Measurements from ENCODE around the gene ASIC3. TPM values are rescaled to one million over a fixed set of nuclear protein-coding genes. Genes with fewer than 3 reads are reported as not detected.

Gene ASIC3
- total RNA-seq (2021; fragmentation: NEBNext Ultra II Directional; extraction: Animal tissue kit (Norgen Biotek cat#: 25700)) (1.4 and 1.9 TPM in 2 replicates), polyA plus RNA-seq (2011; rRNA removed) (1.6 and 4.3 TPM in 2 replicates), polyA minus RNA-seq (2011; rRNA and poly(A)+ RNA removed) (0.27 and 0.88 TPM in 2 replicates)
- polyA plus RNA-seq (2011; cell fraction: cytosol; rRNA removed): 2.6 TPM
- polyA plus RNA-seq (2011; cell fraction: nucleus; rRNA removed): 17.4 TPM
- 3.1 to 5.6 TPM (median 4.2 TPM) in 4 replicates for polyA plus RNA-seq (2012, experiment 1 of 2)
- 2.4 TPM for polyA plus RNA-seq (2012, experiment 2 of 2)
- 0.87 TPM for polyA plus RNA-seq (2013, experiment 1 of 2)
- polyA plus RNA-seq (2013, experiment 2 of 2): 0.74 TPM
- 0.73 TPM for polyA minus RNA-seq (2011; cell fraction: cytosol; rRNA and poly(A)+ RNA removed)
- 2.1 TPM for polyA minus RNA-seq (2011; cell fraction: nucleus; rRNA and poly(A)+ RNA removed)
- long read RNA-seq, experiment 1: 0 reads
- long read RNA-seq, experiment 2: 0 reads

DNA sequence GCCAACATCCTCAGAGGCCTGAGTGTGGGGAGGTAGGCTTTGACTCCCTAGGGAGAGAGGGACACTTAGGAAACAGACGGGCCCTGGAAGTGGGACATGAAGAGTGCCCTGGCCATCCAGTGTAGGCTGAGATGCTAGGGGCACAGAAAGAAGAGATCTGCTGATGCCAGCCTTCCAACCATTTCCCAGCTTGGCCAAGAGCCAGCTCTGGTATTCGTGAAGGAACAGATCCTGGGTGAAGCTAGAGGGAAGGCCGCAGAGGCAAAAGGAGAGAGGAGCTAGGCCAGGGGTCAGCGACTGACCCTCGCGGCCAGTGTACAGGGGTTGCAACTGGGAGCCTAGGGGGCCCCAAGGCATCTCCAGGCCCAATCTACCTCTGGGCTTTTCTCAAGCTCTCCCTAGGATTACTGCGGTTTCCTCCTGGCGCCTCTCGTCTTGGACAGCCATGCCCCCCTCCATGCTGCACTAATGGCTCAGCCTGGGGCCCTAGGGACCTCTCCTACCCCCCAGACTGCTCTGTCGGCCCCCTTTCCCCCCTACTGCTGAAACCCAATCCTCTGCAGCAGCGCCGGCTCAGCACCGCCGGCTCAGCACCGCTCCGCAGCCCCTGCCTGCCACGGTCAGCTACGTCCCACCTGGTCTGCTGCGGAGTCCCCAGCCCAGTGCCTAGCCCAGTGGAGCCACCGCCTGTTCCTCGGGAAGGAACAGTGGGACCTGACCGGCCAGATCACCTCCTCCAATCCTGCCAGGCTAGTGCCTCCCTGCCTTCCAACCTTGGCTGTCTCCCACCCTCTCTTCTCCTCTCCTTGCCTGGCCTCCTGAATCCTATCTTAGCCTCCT is at the start of gene ASIC3:
ASIC3 (plus strand) TSS at position 556 of the 840 bp plus-strand sequence. CDS start 355 bp downstream, outside the sequence.
- Histone ChIP-seq H3K79me2 (ENCODE audit: control insufficient read depth in 1 of 2, insufficient read depth in 2 of 2, low read length in 2 of 2) (no peaks in the 10 kb centered on the region), H2AK5ac (ENCODE audit: low read depth, low read length) (no peak within 1 kb of the TSS), H4K5ac (ENCODE audit: insufficient read length, low read depth, low read length) (no peak within 1 kb of the TSS), H3K9me3 (ENCODE audit: insufficient read depth in 2 of 2, low read depth in 1 of 2, low read length in 1 of 2) (no peaks in the 10 kb centered on the region), H3K4me3 (ENCODE audit: extremely low read depth in 1 of 4, insufficient read depth in 2 of 4, low read depth in 3 of 4, low read length in 4 of 4) (no peak within 1 kb of the TSS), H3K23ac (ENCODE audit: insufficient read length) (no peak within 1 kb of the TSS), H3K36me3 (ENCODE audit: control insufficient read depth in 2 of 4, insufficient read depth in 4 of 4, low read length in 3 of 4) (no peaks in the 10 kb centered on the region), H2BK20ac (ENCODE audit: low read length) (no peak within 1 kb of the TSS), H2BK12ac (ENCODE audit: low read depth, low read length) (no peak within 1 kb of the TSS; the same call in 1 of the 2 replicates), H3K56ac (replicated peaks; ENCODE audit: insufficient read length, low read depth, low read length) (no peak within 1 kb of the TSS), H2BK120ac (replicated peaks; ENCODE audit: low read depth, low read length) (no peak within 1 kb of the TSS), H4K8ac (ENCODE audit: extremely low read depth, insufficient read depth, low read length) (no peak within 1 kb of the TSS), H3K9ac (replicated peaks in 1 of 4; ENCODE audit: extremely low read depth in 1 of 4, low read depth in 3 of 4, low read length in 3 of 4) (no peak within 1 kb of the TSS), H2AFZ (ENCODE audit: low read length) (no peak within 1 kb of the TSS), H3K27me3 (replicated peaks in 1 of 4; ENCODE audit: control insufficient read depth in 3 of 4, extremely low read depth in 1 of 4, insufficient read depth in 3 of 4, low read length in 3 of 4) (peaks cover 4 to 33% (median 24%) of the 10 kb centered on the region in 4 experiments), H4K20me1 (replicated peaks in 1 of 2; ENCODE audit: control insufficient read depth in 1 of 2, insufficient read depth in 2 of 2, low read length in 2 of 2) (peaks cover 2 to 14% of the 10 kb centered on the region in 2 experiments), H3K79me1 (ENCODE audit: low read depth, low read length) (no peaks in the 10 kb centered on the region), H3K14ac (ENCODE audit: insufficient read length) (no peak within 1 kb of the TSS), H2BK15ac (ENCODE audit: low read length) (no peak within 1 kb of the TSS; the same call in 1 of the 2 replicates), H3K4me1 (replicated peaks in 1 of 4; ENCODE audit: control insufficient read depth in 3 of 4, insufficient read depth in 4 of 4, low read length in 3 of 4) (peaks cover 0 to 8% (median 4%) of the 10 kb centered on the region in 4 experiments; a peak in 3 of 7 replicates), H3K23me2 (ENCODE audit: low read depth, low read length) (peaks cover 3% of the 10 kb centered on the region; the same call in 1 of the 2 replicates), H3K18ac (ENCODE audit: extremely low read depth, low read length) (no peak within 1 kb of the TSS), H2BK5ac (ENCODE audit: low read depth, low read length) (no peak within 1 kb of the TSS), H3K4me2 (ENCODE audit: insufficient read depth in 1 of 2, low read depth in 2 of 2, low read length in 2 of 2) (no peak within 1 kb of the TSS), H3K4ac (replicated peaks; ENCODE audit: insufficient read length, low read depth, low read length) (no peak within 1 kb of the TSS), H3K27ac (ENCODE audit: low read depth, low read length) (no peak within 1 kb of the TSS), H4K91ac (replicated peaks; ENCODE audit: insufficient read length, low read length) (no peak within 1 kb of the TSS)
- DNase-seq (ENCODE audit: low read depth in 1 of 2, low spot score in 2 of 2) (no peak), FAIRE-seq (no peak)
- 91% methylated on average over 21 of the region's 22 CpGs; no CpG with 5 or more reads in 1 of the 2 experiments for WGBS, 2 experiments (ENCODE audit: extremely low coverage in 1 of 2, insufficient coverage in 1 of 2, insufficient read length in 1 of 2, insufficient replicate concordance in 2 of 2, low coverage in 1 of 2, low lambda C conversion rate in 2 of 2, missing lambda C conversion rate in 1 of 2)
- ChIA-PET POLR2A (ENCODE audit: partially characterized antibody) (interaction anchor here (0.5 to 1.8 kb wide), 5 partner anchors 8 to 267 kb away, joined by 3 to 4 read pairs (median 4); partner anchors contain the start of gene FASTK), CTCF (ENCODE audit: partially characterized antibody) (interaction anchor here (0.7 to 3.6 kb wide), 9 partner anchors 9 to 63 kb away, joined by 3 to 14 read pairs (median 3); partner anchors contain the start of gene CDK5)
- TF ChIP-seq JUN (IDR thresholded peaks at IDR 0.05; ENCODE audit: low read depth, low read length): no peak
- no peak for TF ChIP-seq POLR2AphosphoS5 (IDR thresholded peaks at IDR 0.05; ENCODE audit: low read depth, low read length)
- TF ChIP-seq, protein P1, sequence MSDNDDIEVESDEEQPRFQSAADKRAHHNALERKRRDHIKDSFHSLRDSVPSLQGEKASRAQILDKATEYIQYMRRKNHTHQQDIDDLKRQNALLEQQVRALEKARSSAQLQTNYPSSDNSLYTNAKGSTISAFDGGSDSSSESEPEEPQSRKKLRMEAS (IDR thresholded peaks at IDR 0.05): no peak
- no peak for TF ChIP-seq NRF1 (IDR thresholded peaks at IDR 0.05; ENCODE audit: low read depth, low read length)
- TF ChIP-seq SUZ12 (IDR thresholded peaks at IDR 0.05; ENCODE audit: low read length): no peak
- TF ChIP-seq CTBP2 (IDR thresholded peaks at IDR 0.05; ENCODE audit: borderline replicate concordance, insufficient read depth, insufficient read length, low read length): no peak
- TF ChIP-seq, protein P2, sequence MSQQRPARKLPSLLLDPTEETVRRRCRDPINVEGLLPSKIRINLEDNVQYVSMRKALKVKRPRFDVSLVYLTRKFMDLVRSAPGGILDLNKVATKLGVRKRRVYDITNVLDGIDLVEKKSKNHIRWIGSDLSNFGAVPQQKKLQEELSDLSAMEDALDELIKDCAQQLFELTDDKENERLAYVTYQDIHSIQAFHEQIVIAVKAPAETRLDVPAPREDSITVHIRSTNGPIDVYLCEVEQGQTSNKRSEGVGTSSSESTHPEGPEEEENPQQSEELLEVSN (IDR thresholded peaks at IDR 0.05): no peak
- no peak for TF ChIP-seq YY1 (IDR thresholded peaks at IDR 0.05; ENCODE audit: low read depth, low read length)
